ENCODE data around the gene AIFM3. TPM values are rescaled to one million over a fixed set of nuclear protein-coding genes. Genes with fewer than 3 reads are reported as not detected.

Gene AIFM3
- total RNA-seq, 2 donors from 2014 or later = 1.5 to 2.4 TPM

DNA sequence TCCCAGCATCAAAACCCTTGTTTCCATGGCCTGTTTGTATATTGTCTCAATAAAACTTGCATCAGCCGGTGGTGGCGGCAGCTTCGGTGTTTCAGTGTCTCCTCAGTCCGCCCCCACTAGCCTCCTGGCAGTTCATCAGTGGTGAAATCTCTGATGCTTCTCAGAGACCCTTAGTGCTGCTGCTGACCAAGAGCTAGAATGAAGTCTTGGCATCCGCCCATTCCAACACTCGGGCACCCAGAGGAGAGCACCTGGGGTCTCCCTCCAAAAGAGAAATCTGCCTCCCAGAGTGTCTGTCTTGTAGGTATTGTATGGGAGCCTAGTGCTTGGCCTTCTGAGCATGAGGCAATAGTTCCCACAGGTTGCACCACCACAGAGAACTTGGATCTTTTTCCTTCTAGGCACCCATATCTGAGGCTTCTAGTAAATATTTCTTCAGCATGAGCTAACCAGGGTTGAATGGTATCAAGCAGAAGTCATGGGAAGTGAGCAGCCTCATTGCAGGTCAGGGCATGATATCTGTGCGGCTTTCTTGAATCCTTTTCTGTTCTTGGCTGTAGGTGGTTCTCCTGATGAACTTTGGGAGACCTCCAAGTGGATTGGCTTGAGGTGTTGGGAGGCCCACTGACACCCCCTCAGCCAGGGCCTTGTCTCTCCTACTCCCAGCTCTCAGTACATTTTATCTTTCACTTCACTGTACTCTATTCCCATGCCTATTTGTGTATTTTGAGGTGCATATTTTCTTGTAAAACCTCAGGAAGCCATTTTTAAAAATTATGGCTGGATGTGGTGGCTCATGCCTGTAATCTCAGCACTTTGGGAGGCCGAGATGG lies 13.2 kb upstream of the AIFM3 start:
- DNase-seq (no peak), ATAC-seq (peak; percentile 21 to 33)
- intact Hi-C loops (cut with DNase I) = no loop called here

DNA sequence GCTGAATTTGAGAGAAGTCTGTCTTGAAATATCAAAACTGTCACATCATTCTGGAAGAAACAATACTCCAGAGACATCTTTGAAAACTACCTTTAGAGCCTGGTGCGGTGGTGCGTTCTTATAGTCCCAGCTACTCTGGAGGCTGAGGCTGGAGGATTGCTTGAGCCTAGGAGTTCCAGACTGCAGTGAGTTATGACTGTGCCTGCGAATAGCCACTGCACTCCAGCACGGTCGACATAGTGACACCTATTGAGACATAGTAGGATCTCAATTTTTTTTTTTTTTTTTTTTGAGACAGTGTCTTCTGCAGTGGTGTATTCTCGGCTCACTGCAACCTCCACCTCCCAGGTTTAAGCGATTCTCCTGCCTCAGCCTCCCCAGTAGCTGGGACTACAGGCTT lies 11.5 kb upstream of the AIFM3 start:
- DNase-seq (no peak), ATAC-seq (no peak)
- intact Hi-C loops (cut with DNase I) = no loop called here

GRCh38 chr22:20956258-20957101 lies 10.6 kb upstream of the AIFM3 start:
- DNase-seq (no peak), ATAC-seq (no peak)
- intact Hi-C loops (cut with DNase I) = no loop called here

DNA sequence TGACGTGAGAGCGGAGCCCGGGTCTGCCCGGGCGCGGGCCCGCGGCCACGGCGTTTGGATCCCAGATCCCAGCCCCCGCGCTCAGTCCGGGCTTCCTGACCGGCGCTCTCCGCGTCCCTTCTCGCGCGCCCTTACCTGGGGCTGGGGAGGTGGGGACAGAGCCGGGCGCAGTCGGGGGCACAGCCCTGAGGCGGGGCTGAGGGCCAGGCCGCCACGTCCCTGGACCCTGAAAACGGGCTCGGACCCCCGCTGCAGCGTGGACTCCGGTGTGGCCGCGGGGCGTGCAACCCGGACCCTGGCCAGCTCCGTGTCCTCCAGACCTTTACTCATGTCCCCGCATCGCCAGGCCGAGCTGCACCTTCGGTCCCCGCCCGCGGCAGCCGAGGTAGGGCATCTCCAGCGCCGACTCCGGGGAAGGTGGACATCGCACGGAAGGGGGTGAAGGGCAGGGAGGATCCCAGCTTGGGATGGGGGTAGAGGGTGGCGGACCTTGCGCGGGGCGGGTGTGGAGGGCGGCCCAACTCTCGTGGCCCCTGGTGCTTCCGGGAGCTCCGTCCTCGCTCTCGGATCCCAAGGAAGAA lies 9.9 kb upstream of the AIFM3 start:
- intact Hi-C loops (cut with DNase I) = no loop called here
- ATAC-seq (peak; percentile 65 to 73), DNase-seq (no peak)

DNA sequence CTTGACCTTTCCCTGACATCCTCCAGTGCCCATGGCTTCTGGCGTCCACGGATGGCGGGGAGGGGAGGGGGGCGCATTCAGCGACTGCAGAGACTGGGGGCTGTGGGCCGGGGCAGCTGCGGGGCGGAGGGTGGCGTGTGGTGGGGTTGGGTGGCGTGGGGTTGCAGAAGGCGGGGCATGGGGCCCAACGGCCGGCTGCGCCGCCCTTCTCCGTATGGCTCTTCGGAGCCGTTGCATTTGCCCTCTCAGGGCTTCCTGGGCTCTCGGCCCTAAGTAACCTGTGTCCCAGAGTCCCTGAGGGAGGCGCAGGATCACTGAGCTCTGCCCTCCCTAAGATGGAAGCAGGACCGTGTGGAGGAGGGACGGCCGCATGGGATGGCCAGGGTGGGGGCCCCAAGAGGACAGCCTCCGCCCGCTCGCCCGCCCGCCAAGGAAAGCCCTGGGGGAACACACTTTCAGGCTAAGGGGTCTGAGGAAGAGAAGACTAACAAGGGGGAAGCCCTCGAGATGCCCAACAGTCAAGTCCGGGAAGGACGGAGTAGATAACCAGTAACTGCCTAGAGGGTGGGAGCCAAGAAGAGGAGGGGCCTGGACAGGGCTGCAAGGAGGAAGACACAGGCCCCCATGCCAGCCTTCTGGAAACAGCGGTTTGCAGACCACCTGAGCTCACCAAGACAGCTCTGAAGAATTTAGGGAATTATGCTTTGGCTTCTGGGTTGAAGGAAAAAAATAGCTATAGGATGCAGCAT lies 9.2 kb upstream of the AIFM3 start:
- ATAC-seq = peak; percentile 61 to 68
- no peak for DNase-seq
- intact Hi-C loops (cut with DNase I) = no loop called here

DNA sequence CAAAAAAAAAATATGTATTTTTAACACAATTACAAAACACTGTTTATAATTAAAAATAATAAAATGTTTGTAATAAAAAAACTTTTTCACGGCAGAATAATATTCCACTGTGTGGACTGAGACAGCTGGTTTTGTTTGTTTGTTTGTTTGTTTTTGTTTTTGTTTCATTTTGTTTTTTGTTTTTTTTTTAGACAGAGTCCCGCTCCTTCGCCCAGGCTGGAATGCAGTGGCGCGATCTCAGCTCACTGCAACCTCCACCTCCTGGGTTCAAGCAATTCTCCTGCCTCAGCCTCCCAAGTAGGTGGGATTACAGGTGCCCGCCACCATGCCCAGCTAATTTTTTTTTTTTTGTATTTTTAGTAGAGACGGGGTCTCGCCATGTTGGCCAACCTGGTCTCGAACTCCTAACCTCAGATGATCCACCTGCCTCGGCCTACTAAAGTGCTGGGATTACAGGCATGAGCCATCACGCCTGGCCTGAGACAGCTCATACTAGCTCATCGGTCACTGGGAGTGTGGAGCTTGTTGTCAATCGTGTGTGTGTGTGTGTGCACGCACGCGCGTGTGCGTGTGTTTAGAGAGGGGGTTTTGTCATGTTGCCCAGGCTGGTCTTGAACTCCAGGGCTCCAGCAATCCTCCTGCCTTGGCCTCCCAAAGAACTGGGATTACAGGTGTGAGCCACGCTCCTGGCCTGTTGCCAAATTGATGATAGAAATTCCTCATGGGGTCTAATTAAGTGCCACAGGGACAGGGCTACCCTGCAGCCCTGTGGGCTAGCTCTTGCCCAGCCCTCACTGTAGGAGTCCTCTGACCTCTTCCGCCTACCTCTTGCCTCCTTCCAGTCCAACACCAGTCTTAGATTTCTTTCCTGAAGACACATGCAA lies 7.2 kb upstream of the AIFM3 start:
- intact Hi-C loops (cut with DNase I) = no loop called here
- no peak for DNase-seq

GRCh38 chr22:20960609-20961008 lies 6.4 kb upstream of the AIFM3 start:
- DNase-seq = no peak
- intact Hi-C loops (cut with DNase I) = no loop called here
- no peak for ATAC-seq

More for the DNA sequence above, 7.2 kb upstream of the AIFM3 start:
- no peak for ATAC-seq

- ATAC-seq = no peak
- DNase-seq = no peak
- intact Hi-C loops (cut with DNase I) = no loop called here
Measured at GRCh38 chr22:20962491-20962945, 4.5 kb upstream of the AIFM3 start.

GRCh38 chr22:20963201-20964052 lies 3.6 kb upstream of the AIFM3 start:
- DNase-seq = no peak
- intact Hi-C loops (cut with DNase I) = no loop called here
- ATAC-seq = no peak

- DNase-seq (no peak), ATAC-seq (no peak)
- intact Hi-C loops (cut with DNase I) = no loop called here
Measured at GRCh38 chr22:20964090-20964798, 2.8 kb upstream of the AIFM3 start.

DNA sequence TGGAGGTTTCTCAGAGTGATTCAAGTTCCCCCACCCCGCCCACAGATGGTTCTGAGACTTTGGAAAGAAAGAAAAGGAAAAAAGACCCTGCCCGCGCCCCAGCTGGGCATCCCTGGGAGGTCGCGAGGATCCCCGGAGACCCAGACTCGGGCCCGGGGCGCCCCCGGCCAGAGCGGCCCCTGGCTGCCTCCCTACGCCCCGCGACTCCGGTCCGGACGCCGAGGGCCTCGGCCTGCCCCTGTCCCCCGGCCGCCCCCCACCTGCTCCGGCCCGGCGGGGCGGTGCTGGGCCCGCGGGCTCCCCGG lies 2.3 kb upstream of the AIFM3 start:
- intact Hi-C loops (cut with DNase I) = loop anchor here in 1 of 2 donors (5.0 kb wide), 1 partner anchor 47 kb away; the partner anchor contains the start of gene CRKL
- no peak for DNase-seq
- ATAC-seq = no peak

- DNase-seq (no peak), ATAC-seq (peak in 1 of 2 donors; percentile 4)
- intact Hi-C loops (cut with DNase I) = loop anchor here in 1 of 2 donors (5.0 kb wide), 1 partner anchor 48 kb away; the partner anchor contains the start of gene CRKL
Measured at GRCh38 chr22:20965104-20965887, 1.8 kb upstream of the AIFM3 start.

DNA sequence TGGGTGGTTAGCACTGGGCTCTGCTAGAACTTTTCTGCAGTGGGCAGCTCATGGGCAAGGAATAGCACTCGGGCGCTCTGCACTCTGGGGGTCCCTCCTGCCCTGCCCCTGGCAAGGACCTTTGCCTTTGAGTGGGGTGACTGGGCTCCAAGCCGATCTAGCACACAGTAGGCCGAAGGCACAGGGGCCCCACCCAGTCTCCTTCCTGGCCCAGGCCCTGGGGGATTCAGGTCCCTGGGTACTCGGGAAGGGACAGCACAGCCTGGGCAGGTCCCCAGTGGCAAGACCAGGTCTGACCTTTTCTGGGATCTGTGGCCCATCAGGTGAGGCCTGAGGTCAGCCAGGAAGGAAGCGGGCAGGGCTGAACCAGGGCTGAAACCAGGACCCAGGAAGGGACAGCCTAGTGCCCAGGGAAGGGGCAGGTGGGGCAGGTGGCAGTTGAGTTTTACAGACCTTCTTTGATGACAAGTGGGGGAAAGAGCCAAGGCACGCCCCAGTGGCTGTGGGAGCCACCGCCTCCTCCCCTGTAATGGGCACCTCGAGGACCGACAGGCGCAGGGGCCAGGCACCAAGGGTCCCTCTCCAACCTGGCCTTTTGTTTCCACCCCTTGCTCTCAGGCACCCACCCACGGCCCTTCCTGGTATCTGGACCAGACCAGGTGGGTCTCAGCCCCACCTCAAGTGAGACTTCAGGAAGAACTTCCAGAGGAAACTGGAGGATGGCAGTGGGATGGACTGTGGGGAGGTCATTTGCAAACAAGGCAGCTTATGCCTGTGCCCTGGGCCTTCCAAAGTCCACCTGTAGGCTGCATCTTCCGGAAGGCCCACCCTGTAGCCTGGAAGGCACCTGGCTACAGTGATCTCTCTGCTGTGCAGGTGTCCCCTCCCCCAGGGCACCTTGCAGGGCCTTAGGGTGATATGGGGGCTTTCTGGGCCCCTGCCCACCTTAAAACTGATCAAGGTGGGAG lies 883 bp upstream of the AIFM3 start:
- DNase-seq (no peak), ATAC-seq (no peak)
- intact Hi-C loops (cut with DNase I) = loop anchor here in 1 of 2 donors (5.0 kb wide), 1 partner anchor 49 kb away; the partner anchor contains the start of gene CRKL

DNA sequence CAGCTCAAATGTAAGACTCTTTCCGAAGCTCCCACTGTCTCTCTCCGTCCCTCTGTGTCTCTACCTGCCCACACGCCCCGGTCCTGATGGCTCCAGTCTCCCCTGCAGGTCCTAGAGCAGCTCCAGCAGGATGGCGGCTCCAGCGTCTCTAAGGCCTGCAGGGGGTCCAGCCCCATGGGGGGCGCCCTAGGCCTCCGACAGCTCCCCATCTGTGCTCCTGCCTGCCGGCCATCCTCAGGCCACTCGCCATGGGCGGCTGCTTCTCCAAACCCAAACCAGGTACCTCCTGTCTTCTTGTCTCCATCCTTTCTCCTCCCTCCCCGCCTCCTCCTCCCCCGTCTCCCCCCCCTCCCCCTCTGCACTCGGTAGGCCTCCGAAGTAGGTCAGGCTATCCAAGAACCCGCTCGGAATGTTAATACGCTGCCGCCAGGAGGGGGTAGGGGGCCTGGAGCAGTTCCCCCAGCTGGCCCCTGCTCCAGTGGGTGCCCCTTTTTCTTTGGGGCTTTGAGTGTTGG lies 699 bp downstream of the AIFM3 start:
- intact Hi-C loops (cut with DNase I) = loop anchor here in 1 of 2 donors (5.0 kb wide), 1 partner anchor 50 kb away; the partner anchor contains the start of gene CRKL
- DNase-seq (no peak), ATAC-seq (no peak)

All from left cardiac atrium (tissue), 4 donors.